PC-9 (cell line): ENCODE data around the gene PDE8A.

ENCODE experiments used
- EZH2 ChIP-seq: fragments of 200-600 bp; sonication (generic); IDR thresholded peaks from 2 replicates; pipeline ENCODE4 v1.8.0; 2017; ENCODE audit warnings: antibody characterized with exemption, low read depth
- TF ChIP-seq, protein P1 (sequence below): fragments of 200-600 bp; sonication (generic); conservative IDR thresholded peaks from 2 replicates; pipeline ENCODE4 v1.6.1; 2017; ENCODE audit warnings: mixed run types, antibody characterized with exemption, mild to moderate bottlenecking, moderate library complexity

DNA sequence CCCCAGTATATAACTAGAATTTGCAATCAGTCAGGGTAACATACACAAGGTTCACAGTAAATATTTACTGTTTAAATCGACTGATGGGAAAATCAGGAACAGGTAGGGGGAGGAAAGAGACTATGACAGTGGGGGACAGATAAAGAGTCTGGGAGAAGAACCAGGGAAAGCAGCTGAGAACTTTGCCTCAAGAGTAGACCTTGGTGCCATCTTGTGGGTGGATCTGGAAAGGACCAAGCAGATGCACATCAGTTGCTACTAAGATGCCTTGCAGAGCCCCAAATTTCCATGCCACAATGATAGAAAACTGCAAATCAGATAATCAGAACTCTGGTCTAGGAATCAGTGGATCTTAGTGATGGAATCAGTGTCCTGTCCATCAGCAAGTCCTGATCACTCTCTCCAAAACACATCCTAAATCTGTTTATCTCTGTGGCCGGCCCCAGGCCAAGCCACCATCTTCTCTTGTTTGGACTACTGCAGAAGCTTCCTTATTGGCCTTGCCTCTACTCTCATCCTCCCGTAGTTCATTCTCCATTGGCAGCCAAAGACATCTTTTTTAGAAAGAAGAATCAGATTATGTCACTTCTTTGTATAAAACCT, 62.7 kb downstream of the PDE8A start:
- TF ChIP-seq, protein P1, sequence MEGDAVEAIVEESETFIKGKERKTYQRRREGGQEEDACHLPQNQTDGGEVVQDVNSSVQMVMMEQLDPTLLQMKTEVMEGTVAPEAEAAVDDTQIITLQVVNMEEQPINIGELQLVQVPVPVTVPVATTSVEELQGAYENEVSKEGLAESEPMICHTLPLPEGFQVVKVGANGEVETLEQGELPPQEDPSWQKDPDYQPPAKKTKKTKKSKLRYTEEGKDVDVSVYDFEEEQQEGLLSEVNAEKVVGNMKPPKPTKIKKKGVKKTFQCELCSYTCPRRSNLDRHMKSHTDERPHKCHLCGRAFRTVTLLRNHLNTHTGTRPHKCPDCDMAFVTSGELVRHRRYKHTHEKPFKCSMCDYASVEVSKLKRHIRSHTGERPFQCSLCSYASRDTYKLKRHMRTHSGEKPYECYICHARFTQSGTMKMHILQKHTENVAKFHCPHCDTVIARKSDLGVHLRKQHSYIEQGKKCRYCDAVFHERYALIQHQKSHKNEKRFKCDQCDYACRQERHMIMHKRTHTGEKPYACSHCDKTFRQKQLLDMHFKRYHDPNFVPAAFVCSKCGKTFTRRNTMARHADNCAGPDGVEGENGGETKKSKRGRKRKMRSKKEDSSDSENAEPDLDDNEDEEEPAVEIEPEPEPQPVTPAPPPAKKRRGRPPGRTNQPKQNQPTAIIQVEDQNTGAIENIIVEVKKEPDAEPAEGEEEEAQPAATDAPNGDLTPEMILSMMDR: peak; percentile 64
- TF ChIP-seq EZH2: no peak
